ACHN (cell line): Measurements from ENCODE around the gene DCDC2.
A peak's percentile ranks its signal among the peaks of the same experiment; 100 is the strongest.
"Not testable (repeated sequence)": the region's sequence is repeated elsewhere in the genome, so short reads cannot be mapped to it uniquely, and the experiment has no call there.

ENCODE experiments used
- DNase-seq: peaks from one replicate; pipeline ENCODE4 v3.0.0-alpha.2; 2015
- in situ Hi-C: cut with HindIII; loops from 2 replicates; pipeline ENCODE4 v1.10.0; 2017; ENCODE audit warnings: low sequenced_read_pairs, low pct_ligation_motif_present, low pct_unique_long_range_greater_than_20kb

Gene DCDC2

DNA sequence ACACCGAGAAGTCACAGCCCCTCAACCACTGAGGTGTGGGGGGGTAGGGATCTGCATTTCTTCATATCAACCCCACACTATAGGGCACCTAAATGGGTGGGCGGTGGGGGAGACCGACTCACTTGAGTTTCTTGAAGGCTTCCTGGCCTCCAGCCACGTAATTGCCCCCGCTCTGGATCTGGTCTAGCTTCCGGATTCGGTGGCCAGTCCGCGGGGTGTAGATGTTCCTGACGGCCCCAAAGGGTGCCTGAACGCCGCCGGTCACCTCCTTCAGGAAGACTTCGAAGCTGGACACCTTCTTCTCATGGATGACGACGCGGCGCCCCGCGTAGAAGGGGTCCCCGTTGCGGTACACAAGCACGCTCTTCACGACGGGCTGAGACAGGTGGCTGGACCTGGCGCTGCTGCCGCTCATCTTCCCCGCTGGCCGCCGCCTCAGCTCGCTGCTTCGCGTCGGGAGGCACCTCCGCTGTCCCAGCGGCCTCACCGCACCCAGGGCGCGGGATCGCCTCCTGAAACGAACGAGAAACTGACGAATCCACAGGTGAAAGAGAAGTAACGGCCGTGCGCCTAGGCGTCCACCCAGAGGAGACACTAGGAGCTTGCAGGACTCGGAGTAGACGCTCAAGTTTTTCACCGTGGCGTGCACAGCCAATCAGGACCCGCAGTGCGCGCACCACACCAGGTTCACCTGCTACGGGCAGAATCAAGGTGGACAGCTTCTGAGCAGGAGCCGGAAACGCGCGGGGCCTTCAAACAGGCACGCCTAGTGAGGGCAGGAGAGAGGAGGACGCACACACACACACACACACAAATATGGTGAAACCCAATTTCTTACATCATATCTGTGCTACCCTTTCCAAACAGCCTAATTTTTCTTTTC is at the start of gene DCDC2:
Gene DCDC2 (minus strand): TSS at position 724 of the 883 bp plus-strand sequence. CDS start 309 bp downstream, at position 415.
- peak; percentile 68 for DNase-seq
- in situ Hi-C loops = no loop called here

- DNase-seq = no peak
- in situ Hi-C loops = no loop called here
These were observed 47.4 kb upstream of the DCDC2 start for GRCh38 chr6:24405262-24405661.

GRCh38 chr6:24403501-24403824 is 45.6 kb upstream of the DCDC2 start:
- in situ Hi-C loops = no loop called here
- no peak for DNase-seq

- in situ Hi-C loops = no loop called here
- DNase-seq = peak; percentile 78
These were observed 45.0 kb upstream of the DCDC2 start, which contains the start of gene MRS2 for GRCh38 chr6:24402697-24403500. MRS2 (plus strand) TSS chr6:24402936; CDS start chr6:24403047, 111 bp downstream.

GRCh38 chr6:24401458-24401857 is 43.6 kb upstream of the DCDC2 start:
- in situ Hi-C loops = no loop called here
- no peak for DNase-seq

DNA sequence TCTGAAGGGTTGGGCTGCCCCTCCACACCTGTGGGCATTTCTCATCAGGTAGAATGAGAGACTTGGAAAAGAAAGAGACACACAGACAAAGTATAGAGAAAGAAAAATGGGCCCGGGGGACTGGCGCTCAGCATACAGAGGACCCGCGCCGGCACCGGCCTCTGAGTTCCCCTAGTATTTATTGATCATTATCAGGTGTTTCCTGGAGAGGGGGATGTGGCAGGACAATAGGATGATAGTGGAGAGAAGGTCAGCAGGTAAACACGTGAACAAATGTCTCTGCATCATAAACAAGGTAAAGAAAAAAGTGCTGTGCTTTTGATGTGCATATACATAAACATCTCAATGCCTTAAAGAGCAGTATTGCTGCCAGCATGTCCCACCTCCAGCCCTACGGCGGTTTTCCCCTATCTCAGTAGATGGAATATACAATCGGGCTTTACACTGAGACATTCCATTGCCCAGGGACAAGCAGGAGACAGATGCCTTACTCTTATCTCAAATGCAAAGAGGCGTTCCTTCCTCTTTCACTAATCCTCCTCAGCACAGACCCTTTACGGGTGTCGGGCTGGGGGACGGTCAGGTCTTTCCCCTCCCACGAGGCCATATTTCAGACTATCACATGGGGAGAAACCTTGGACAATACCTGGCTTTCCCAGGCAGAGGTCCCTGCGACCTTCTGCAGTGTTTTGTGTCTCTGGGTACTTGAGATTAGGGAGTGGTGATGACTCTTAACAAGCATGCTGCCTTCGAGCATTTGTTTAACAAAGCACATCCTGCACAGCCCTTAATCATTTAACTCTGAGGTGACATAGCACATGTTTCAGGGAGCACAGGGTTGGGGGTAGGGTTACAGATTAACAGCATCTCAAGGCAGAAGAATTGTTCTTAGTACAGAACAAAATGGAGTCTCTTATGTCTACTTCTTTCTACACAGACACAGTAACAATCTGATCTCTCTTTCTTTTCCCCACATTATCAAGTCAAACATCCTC is 42.5 kb upstream of the DCDC2 start:
- DNase-seq, in situ Hi-C loops: not testable (repeated sequence)

DNA sequence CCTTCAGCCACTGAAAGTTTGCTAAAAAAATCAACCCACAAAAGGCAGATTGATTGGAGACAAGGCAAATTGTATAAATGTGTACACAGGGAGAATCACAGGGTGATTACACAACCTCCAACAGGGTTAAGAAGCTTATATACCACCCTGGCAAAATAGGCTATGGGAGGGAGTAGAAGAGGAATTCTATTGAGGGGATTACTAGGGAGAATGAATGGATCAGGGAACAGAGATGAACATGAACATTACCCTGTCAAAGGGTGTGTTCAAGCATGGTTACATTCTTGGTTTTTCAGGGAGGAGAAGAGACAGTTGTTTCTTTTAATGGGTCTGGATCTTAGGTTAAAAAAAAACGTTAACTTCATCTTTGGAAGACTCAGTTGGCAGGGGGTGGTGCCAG is 39.8 kb upstream of the DCDC2 start:
- no peak for DNase-seq
- in situ Hi-C loops = no loop called here

DNA sequence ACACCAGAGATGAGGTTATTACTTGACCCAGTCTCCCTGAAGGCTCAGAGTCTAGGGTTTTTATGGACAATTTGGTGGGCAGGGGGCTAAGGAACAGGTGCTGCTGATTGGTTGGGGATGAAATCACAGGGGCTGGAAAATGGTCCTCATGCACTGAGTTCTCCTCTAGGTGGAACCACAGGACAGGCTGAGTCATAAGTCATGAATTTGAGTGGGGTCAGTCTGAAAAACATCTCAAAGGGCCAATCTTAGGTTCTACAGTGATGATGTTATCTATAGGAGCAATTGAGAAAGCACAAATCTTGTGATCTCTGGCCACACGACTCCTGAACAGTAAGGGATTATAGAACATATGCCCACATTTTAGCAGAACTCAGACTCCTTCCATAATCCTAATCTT is 39.0 kb upstream of the DCDC2 start:
- DNase-seq = no peak
- in situ Hi-C loops = no loop called here

DNA sequence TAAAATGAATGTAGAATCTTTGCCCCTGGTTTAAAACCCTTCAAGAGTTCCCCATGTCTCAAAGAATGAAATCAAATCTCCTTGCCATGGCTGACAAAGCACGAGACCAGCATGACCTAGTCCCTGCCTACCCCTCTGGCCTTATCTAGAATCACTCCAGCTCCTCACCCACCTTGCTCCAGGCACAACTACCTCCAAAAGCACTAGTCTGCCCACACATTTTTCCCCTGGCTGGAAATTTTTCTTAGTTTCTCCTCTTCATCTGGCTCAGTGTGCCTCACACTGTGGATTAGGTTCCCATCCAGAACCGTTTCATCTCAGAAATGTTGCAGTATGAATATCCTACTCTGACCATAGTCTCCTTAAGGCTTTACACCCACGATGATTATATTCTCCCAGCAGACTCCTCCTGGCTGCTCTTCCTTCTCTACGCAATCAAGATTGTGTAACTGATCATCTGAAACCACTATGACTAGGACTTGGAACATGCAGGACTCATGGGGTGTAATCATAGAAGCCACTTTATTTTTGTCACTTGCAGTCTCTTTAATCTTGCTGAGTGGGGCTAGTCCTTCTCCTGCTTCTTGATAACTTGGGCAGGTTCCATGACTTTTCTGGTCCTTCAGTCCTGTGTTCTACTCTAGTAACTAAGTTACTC is 37.0 kb upstream of the DCDC2 start:
- in situ Hi-C loops = no loop called here
- DNase-seq = no peak

- no peak for DNase-seq
- in situ Hi-C loops = no loop called here
These were observed 36.4 kb upstream of the DCDC2 start for GRCh38 chr6:24394061-24394779.

GRCh38 chr6:24391756-24392405 is 34.0 kb upstream of the DCDC2 start:
- in situ Hi-C loops = no loop called here
- DNase-seq = no peak

GRCh38 chr6:24391208-24391607 is 33.3 kb upstream of the DCDC2 start:
- in situ Hi-C loops = no loop called here
- DNase-seq = no peak

DNA sequence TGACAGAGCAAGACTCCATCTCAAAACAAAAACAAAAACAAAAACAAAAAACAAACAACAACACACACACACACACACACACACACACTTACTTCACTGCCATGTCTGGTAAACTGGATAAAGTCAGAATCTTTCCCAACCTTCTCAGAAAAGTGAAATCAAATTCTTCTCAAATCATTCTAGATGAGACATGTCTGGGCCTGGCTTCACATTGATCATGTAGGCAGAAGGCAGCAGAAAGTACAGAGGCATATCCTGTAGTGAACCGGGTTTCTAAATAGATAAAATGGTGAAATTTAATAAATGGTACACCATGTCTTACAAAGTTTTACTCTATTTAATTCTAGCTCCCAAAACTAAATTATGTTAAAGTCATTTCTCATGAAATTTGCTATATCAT is 30.0 kb upstream of the DCDC2 start:
- in situ Hi-C loops = no loop called here
- no peak for DNase-seq

- in situ Hi-C loops = no loop called here
- no peak for DNase-seq
These were observed 27.8 kb upstream of the DCDC2 start for GRCh38 chr6:24385536-24386269.

DNA sequence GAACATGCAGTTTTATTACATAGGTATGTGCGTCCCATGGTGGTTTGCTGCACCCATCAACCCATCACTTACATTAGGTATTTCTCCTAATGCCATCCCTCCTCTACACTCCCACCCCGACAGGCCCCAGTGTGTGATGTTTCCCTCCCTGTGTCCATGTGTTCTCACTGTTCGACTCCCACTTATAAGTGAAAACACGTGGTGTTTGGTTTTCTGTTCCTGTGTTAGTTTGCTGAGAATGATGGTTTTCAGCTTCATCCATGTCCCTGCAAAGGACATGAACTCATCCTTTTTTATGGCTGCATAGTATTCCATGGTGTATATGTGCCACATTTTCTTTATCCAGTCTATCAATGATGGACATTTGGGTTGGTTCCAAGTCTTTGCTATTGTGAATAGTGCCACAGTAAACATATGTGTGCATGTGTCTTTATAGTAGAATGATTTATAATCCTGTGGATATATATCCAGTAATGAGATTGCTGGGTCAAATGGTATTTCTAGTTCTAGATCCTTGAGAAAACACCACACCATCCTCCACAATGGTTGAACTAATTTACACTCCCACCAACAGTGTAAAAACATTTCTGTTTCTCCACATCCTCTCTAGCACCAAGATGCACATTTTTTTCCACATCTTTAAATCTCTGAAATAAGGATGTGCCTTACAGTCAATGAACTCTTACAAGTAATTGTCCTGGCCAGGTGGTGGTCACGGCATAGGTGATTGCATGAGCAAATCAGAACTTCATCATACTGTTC is 26.7 kb upstream of the DCDC2 start:
- in situ Hi-C loops, DNase-seq: not testable (repeated sequence)
